GM12878 (cell line): ENCODE measurements around the gene COMMD7.

Experiments
- CTCF ChIP-seq, 3 experiments: IDR thresholded peaks in 2 of 3; conservative IDR thresholded peaks in 1 of 3; 2 replicates each; pipeline ENCODE4 v1.5.1; 2011; ENCODE audit warnings: low read depth in 3 of 3, low read length in 3 of 3, mild to moderate bottlenecking in 3 of 3, control low read depth in 2 of 3, moderate library complexity in 2 of 3, inconsistent platforms in 1 of 3, mixed read lengths in 1 of 3; ENCODE audit not compliant: control insufficient read depth in 2 of 3, insufficient read depth in 1 of 3; ENCODE audit errors: extremely low read depth in 1 of 3
- NRF1 ChIP-seq: conservative IDR thresholded peaks from 2 replicates; pipeline ENCODE4 v1.6.1; 2011; ENCODE audit warnings: mild to moderate bottlenecking, low read depth, low read length, improper control_type of control experiment
- POLR2AphosphoS5 ChIP-seq: IDR thresholded peaks from 2 replicates; pipeline ENCODE4 v1.6.1; 2011; ENCODE audit warnings: mild to moderate bottlenecking, low read length, inconsistent platforms
- SPI1 ChIP-seq: IDR thresholded peaks from 2 replicates; pipeline ENCODE4 v1.6.1; 2011; ENCODE audit warnings: low read depth, mild to moderate bottlenecking, low read length, moderate library complexity, borderline replicate concordance; ENCODE audit not compliant: insufficient read depth
- ZNF217 ChIP-seq: fragments of 450-650 bp; IDR thresholded peaks from 2 replicates; pipeline ENCODE4 v1.6.1; 2017; ENCODE audit warnings: antibody characterized with exemption, mild to moderate bottlenecking
- TF ChIP-seq, protein P1 (sequence below): fragments of 450-650 bp; IDR thresholded peaks from 2 replicates; pipeline ENCODE4 v1.6.1; 2016; ENCODE audit warnings: mild to moderate bottlenecking
- TF ChIP-seq, protein P2 (sequence below): IDR thresholded peaks from 2 replicates; pipeline ENCODE4 v1.6.1; 2012; ENCODE audit warnings: low read depth, low read length, improper control_type of control experiment

DNA sequence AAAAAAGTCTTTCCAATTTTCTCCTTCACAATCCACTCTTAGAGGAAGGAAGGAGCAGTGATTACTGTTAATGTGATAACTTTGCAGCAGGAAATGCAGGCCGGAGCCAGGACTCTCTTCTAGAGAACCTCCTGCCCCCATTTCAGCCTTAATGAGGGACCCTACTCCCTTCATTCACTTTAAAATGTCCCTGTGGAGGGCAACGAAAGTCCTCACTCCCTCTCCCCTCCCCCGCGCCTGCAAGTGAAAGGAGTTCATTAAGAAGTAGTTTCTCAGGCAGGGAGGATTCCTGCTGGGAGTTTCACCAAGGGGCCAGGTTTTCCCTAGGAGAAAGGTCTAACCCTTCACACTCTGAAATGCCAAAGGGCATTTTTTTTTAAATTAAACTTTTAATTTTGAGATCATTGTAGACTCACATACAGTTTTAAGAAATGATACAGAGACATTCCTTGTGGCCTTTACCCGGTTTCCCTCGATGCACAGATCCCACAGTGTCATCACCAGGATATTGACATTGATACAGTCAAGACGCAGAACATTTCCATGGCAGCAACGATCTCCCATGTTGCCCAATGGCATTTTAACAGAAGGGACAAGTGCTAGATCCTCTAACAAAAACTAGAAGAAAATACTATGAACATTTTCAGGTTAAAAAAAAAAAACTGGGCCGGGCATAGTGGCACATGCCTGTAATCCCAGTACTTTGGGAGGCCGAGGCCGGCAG lies 6.8 kb upstream of the COMMD7 start:
- no peak for TF ChIP-seq SPI1
- TF ChIP-seq NRF1 = no peak
- no peak for TF ChIP-seq ZNF217
- TF ChIP-seq, protein P1, sequence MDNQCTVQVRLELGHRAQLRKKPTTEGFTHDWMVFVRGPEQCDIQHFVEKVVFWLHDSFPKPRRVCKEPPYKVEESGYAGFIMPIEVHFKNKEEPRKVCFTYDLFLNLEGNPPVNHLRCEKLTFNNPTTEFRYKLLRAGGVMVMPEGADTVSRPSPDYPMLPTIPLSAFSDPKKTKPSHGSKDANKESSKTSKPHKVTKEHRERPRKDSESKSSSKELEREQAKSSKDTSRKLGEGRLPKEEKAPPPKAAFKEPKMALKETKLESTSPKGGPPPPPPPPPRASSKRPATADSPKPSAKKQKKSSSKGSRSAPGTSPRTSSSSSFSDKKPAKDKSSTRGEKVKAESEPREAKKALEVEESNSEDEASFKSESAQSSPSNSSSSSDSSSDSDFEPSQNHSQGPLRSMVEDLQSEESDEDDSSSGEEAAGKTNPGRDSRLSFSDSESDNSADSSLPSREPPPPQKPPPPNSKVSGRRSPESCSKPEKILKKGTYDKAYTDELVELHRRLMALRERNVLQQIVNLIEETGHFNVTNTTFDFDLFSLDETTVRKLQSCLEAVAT = no peak
- no peak for TF ChIP-seq CTCF (IDR thresholded peaks at IDR 0.05 in 2 of 3, conservative IDR thresholded peaks at IDR 0.05 in 1 of 3; ENCODE audit: control insufficient read depth in 2 of 3, extremely low read depth in 1 of 3, insufficient read depth in 1 of 3, low read depth in 3 of 3, low read length in 3 of 3)
- TF ChIP-seq, protein P2, sequence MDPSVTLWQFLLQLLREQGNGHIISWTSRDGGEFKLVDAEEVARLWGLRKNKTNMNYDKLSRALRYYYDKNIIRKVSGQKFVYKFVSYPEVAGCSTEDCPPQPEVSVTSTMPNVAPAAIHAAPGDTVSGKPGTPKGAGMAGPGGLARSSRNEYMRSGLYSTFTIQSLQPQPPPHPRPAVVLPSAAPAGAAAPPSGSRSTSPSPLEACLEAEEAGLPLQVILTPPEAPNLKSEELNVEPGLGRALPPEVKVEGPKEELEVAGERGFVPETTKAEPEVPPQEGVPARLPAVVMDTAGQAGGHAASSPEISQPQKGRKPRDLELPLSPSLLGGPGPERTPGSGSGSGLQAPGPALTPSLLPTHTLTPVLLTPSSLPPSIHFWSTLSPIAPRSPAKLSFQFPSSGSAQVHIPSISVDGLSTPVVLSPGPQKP = no peak
- TF ChIP-seq POLR2AphosphoS5 = no peak
